Heart left ventricle (tissue), 16 donors: ENCODE data around the gene RELL1. TPM values are rescaled to one million over a fixed set of nuclear protein-coding genes. Genes with fewer than 3 reads are reported as not detected.

ENCODE experiments used
- ATAC-seq, 4 donors: fragments of 200-7000 bp; cut with Tn5 transposase; one replicate each; pipeline ENCODE4 v1.9.1; 2020 to 2022; ENCODE audit warnings: moderate library complexity in 4 of 4, mild to moderate bottlenecking in 3 of 4, moderate number of reproducible peaks in 1 of 4
- DNase-seq, 5 donors: peaks; one replicate each; pipeline ENCODE4 v3.0.0-alpha.2; 2020
- H3K27ac ChIP-seq, 12 donors: fragments of 200-600 bp; sonication (generic) in 4 of 12; one replicate each; pipeline versions ENCODE4 v1.5.0 to v1.8.0; 2016 to 2022; ENCODE audit warnings: mild to moderate bottlenecking in 2 of 12
- H3K27me3 ChIP-seq, 9 donors: fragments of 200-600 bp; sonication (generic) in 2 of 9; one replicate each; pipeline versions ENCODE4 v1.5.1 to v1.8.0; 2016 to 2022; ENCODE audit warnings: mild to moderate bottlenecking in 3 of 9
- H3K36me3 ChIP-seq, 9 donors: fragments of 200-600 bp; sonication (generic) in 2 of 9; one replicate each; pipeline versions ENCODE4 v1.5.0 to v1.8.0; 2018 to 2022; ENCODE audit warnings: mild to moderate bottlenecking in 2 of 9
- H3K4me1 ChIP-seq, 12 donors: fragments of 200-600 bp; sonication (generic) in 4 of 12; one replicate each; pipeline versions ENCODE4 v1.5.0 to v1.8.0; 2016 to 2022; ENCODE audit warnings: mild to moderate bottlenecking in 3 of 12
- H3K4me3 ChIP-seq, 12 donors: fragments of 200-600 bp; sonication (generic) in 4 of 12; one replicate each; pipeline versions ENCODE4 v1.5.0 to v1.8.0; 2017 to 2022; ENCODE audit warnings: mild to moderate bottlenecking in 9 of 12, moderate library complexity in 4 of 12
- H3K9me3 ChIP-seq, 12 donors: fragments of 200-600 bp; sonication (generic) in 4 of 12; one replicate each; pipeline versions ENCODE4 v1.5.0 to v1.8.0; 2016 to 2022; ENCODE audit warnings: mild to moderate bottlenecking in 1 of 12
- POLR2A ChIP-seq, 2 donors: fragments of 450-650 bp; IDR thresholded peaks; one replicate each; pipeline ENCODE4 v1.6.1; 2017; ENCODE audit warnings: antibody characterized with exemption in 2 of 2, mild to moderate bottlenecking in 2 of 2, moderate library complexity in 2 of 2
- WGBS, 4 donors: extraction: QIAGEN DNeasy Blood & Tissue Kit in 2 of 4; methylation state at CpG; one replicate each; pipeline versions ENCODE4 v1.1.5 to v1.1.7; 2013 to 2018; 5-methylcytosine and 5-hydroxymethylcytosine counted together
- intact Hi-C, 10 donors: fragments of 100-400 bp; cut with DNase I; formaldehyde crosslinking; loops; one replicate each; pipeline versions ENCODE4 v1.11.1 to v1.14.2; 2022
- polyA plus RNA-seq, 2 donors: library from polyadenylated mRNA; stranded (reverse); fragments of 200-250 nt; gene quantifications; one replicate each; pipeline ENCODE4 v1.2.3, GENCODE V29; 2013
- total RNA-seq, 9 donors: library from RNA; depleted of rRNA in 2 of 9; stranded (reverse); fragments of >200 nt in 2 of 9; fragmentation: NEBNext Ultra II Directional in 3 of 9; extraction: Animal tissue kit (Norgen Biotek cat#: 25700) in 3 of 9; gene quantifications; one replicate each; pipeline versions ENCODE4 v1.1.0 to v1.2.4, GENCODE V29; 2016 to 2023
- TF ChIP-seq, protein P1 (sequence below), 12 donors: fragments of 200-600 bp; sonication (generic) in 4 of 12; IDR thresholded peaks; one replicate each; pipeline versions ENCODE4 v1.5.0 to v1.8.0; 2018 to 2022; ENCODE audit warnings: antibody characterized with exemption in 12 of 12, mild to moderate bottlenecking in 5 of 12
- donor health status: ischemic (EF 13 %, LVEDD 7.1; RV severe dilation, severe dysfunction).
- donor health status: healthy with polysubstance abuse.
- donor health status: DM: no; HTN: yes; CAD: no.
- donor health status: DM: no; HTN: no; CAD: no.
- donor health status: ischemic (EF 25% LVEDD 6.9; RV normal size, moderate dysfunction).
- donor health status: ischemic (EF 25% LVEDD 5.7; RV mildly dilated, moderate dysfunction).
- donor health status: healthy.
- donor health status: DM: yes; HTN: yes; CAD: no.
- donor health status: ischemic (EF 35%, LVEDD 5.7; RV mildly dilated, moderate dysfunction).
- donor health status: nonischemic (EF 11% LVEDD 7.7; RV severe dilation, severe dysfunction).
- donor health status: DM: yes; HTN: yes; CAD: no.
- donor health status: PGD.
- donor health status: ischemic (EF 29% LVEDD 5.4; RV normal size, mild dysfunction).
- donor health status: nonischemic (EF 23%, LVEDD 6.1; RV moderate dilation, normal function).

RELL1 gene
- total and polyA plus RNA-seq, 11 donors, result 2.0 to 40.2 (median 25.2) TPM

- TF ChIP-seq, protein P1, sequence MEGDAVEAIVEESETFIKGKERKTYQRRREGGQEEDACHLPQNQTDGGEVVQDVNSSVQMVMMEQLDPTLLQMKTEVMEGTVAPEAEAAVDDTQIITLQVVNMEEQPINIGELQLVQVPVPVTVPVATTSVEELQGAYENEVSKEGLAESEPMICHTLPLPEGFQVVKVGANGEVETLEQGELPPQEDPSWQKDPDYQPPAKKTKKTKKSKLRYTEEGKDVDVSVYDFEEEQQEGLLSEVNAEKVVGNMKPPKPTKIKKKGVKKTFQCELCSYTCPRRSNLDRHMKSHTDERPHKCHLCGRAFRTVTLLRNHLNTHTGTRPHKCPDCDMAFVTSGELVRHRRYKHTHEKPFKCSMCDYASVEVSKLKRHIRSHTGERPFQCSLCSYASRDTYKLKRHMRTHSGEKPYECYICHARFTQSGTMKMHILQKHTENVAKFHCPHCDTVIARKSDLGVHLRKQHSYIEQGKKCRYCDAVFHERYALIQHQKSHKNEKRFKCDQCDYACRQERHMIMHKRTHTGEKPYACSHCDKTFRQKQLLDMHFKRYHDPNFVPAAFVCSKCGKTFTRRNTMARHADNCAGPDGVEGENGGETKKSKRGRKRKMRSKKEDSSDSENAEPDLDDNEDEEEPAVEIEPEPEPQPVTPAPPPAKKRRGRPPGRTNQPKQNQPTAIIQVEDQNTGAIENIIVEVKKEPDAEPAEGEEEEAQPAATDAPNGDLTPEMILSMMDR (IDR thresholded peaks at IDR 0.05), result no peak
- no peak for TF ChIP-seq POLR2A (IDR thresholded peaks at IDR 0.05)
- 80 to 90% (median 88%) methylated on average over 8 of the region's 8 CpGs for WGBS, 4 donors
Measured at GRCh38 chr4:37584071-37584470, 102.1 kb downstream of the RELL1 start.

DNA sequence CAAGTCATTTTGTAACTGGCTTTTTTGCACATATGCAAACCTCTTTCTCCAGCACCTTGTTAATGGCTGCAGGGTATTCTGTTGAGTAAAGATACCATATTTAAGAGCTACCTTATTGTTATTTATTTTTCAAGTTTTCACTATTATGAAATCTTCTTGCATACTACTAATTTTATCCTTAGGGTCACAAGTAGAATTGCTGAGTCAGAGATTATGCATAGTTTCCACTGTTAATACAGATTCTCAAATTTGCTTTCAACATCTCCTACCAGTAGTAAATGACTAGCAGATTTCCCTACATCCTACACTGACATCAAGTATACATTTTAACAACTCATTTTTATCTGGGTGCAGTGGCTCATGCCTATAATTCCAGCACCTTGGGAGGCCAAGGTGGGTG, 112.6 kb downstream of the RELL1 start:
- Histone ChIP-seq H3K4me1 (no peaks in the 10 kb centered on the region), H3K27me3 (no peaks in the 10 kb centered on the region), H3K9me3 (peaks cover 0 to 19% (median under 1%) of the 10 kb centered on the region in 12 donors), H3K4me3 (no peak overlapping the region), H3K27ac (no peak overlapping the region), H3K36me3 (no peaks in the 10 kb centered on the region)
- intact Hi-C loops, result no loop called here
- DNase-seq (no peak), ATAC-seq (no peak)
- TF ChIP-seq POLR2A (IDR thresholded peaks at IDR 0.05), result no peak
- TF ChIP-seq, protein P1 (IDR thresholded peaks at IDR 0.05), result no peak

More at GRCh38 chr4:37584071-37584470, 102.1 kb downstream of the RELL1 start:
- ATAC-seq, result no peak
- intact Hi-C loops, result no loop called here
- peaks cover 0 to 29% (median 6%) of the 10 kb centered on the region in 12 donors for H3K9me3 ChIP-seq
- no peaks in the 10 kb centered on the region for H3K4me1 ChIP-seq
- no peaks in the 10 kb centered on the region for H3K36me3 ChIP-seq
- H3K27ac ChIP-seq, result no peak overlapping the region
- H3K4me3 ChIP-seq, result no peak overlapping the region
- DNase-seq, result no peak
- H3K27me3 ChIP-seq, result no peaks in the 10 kb centered on the region

- TF ChIP-seq POLR2A (IDR thresholded peaks at IDR 0.05), result no peak
- TF ChIP-seq, protein P1 (IDR thresholded peaks at IDR 0.05), result no peak
- intact Hi-C loops, result loop anchor here in 7 of 10 donors (5.0 kb wide), 2 partner anchors 111 to 116 kb away; a partner anchor contains a TSS
- Histone ChIP-seq H3K9me3 (no peaks in the 10 kb centered on the region), H3K36me3 (no peaks in the 10 kb centered on the region), H3K27me3 (no peaks in the 10 kb centered on the region), H3K4me3 (no peak overlapping the region), H3K4me1 (no peaks in the 10 kb centered on the region), H3K27ac (no peak overlapping the region)
- DNase-seq (no peak), ATAC-seq (no peak)
- 55 to 64% (median 62%) methylated on average over 7 of the region's 7 CpGs for WGBS, 4 donors
Measured at GRCh38 chr4:37568489-37568888, 117.7 kb downstream of the RELL1 start.

- no peak for TF ChIP-seq POLR2A (IDR thresholded peaks at IDR 0.05)
- TF ChIP-seq, protein P1 (IDR thresholded peaks at IDR 0.05), result no peak
- WGBS, 4 donors, result 87 to 97% (median 91%) methylated on average over 2 of the region's 2 CpGs
- Histone ChIP-seq H3K4me3 (no peak overlapping the region), H3K9me3 (peaks cover 0 to 3% (median 0%) of the 10 kb centered on the region in 12 donors), H3K36me3 (no peaks in the 10 kb centered on the region), H3K4me1 (no peaks in the 10 kb centered on the region), H3K27ac (no peak overlapping the region), H3K27me3 (no peaks in the 10 kb centered on the region)
- intact Hi-C loops, result loop anchor here in 9 of 10 donors (2.0 to 5.0 kb wide), 3 partner anchors 111 to 116 kb away; a partner anchor contains a TSS
- DNase-seq, result no peak
- no peak for ATAC-seq
Measured at GRCh38 chr4:37567836-37568235, 118.3 kb downstream of the RELL1 start.
